SK-N-SH treated with all-trans-retinoic acid at 6 μM for 48 hours (cell line): ENCODE results near the gene DRD3.

Source experiments
- ATAC-seq: fragments of 200-7000 bp; cut with Tn5 transposase; 3 replicates; pipeline ENCODE4 v1.9.1; 2020; ENCODE audit warnings: mild to moderate bottlenecking, moderate library complexity
- ARNTL ChIP-seq: fragments of 450-650 bp; formaldehyde crosslinking; IDR thresholded peaks from 2 replicates; pipeline ENCODE4 v1.5.0; 2020; ENCODE audit warnings: low read depth, mild to moderate bottlenecking, moderate library complexity, borderline replicate concordance
- BACH2 ChIP-seq: fragments of 250-450 bp; sonication (Bioruptor Pico); IDR thresholded peaks from 2 replicates; pipeline ENCODE4 v1.9.0; 2021; ENCODE audit warnings: mild to moderate bottlenecking, borderline replicate concordance
- CREB5 ChIP-seq: fragments of 250-450 bp; sonication (Bioruptor Pico); IDR thresholded peaks from 2 replicates; pipeline ENCODE4 v1.5.1; 2020; ENCODE audit warnings: low read depth, mild to moderate bottlenecking, moderate library complexity
- CSDC2 ChIP-seq: fragments of 250-450 bp; sonication (Bioruptor Pico); IDR thresholded peaks from 2 replicates; pipeline ENCODE4 v1.5.0; 2020; ENCODE audit warnings: mild to moderate bottlenecking, moderate library complexity
- CSRNP3 ChIP-seq: fragments of 250-450 bp; sonication (Bioruptor Pico); IDR thresholded peaks from 2 replicates; pipeline ENCODE4 v1.5.1; 2021; ENCODE audit warnings: mild to moderate bottlenecking, moderate library complexity
- ESRRG ChIP-seq: fragments of 250-450 bp; sonication (Bioruptor Pico); IDR thresholded peaks from 2 replicates; pipeline ENCODE4 v1.6.1; 2021; ENCODE audit warnings: mild to moderate bottlenecking
- GLIS3 ChIP-seq: fragments of 250-450 bp; sonication (Bioruptor Pico); IDR thresholded peaks from 2 replicates; pipeline ENCODE4 v1.5.0; 2020; ENCODE audit warnings: mild to moderate bottlenecking, moderate library complexity
- ISL1 ChIP-seq: fragments of 250-450 bp; sonication (Bioruptor Pico); IDR thresholded peaks from 2 replicates; pipeline ENCODE4 v2.1.2; 2022; ENCODE audit warnings: mild to moderate bottlenecking, moderate library complexity
- OSR1 ChIP-seq: fragments of 250-450 bp; sonication (Bioruptor Pico); IDR thresholded peaks from 2 replicates; pipeline ENCODE4 v1.8.0; 2022; ENCODE audit warnings: moderate library complexity, mild to moderate bottlenecking, inconsistent platforms
- POU6F1 ChIP-seq: fragments of 250-450 bp; sonication (Bioruptor Pico); IDR thresholded peaks from 2 replicates; pipeline ENCODE4 v1.8.0; 2021; ENCODE audit warnings: low read depth, mild to moderate bottlenecking, moderate library complexity, borderline replicate concordance
- PPARA ChIP-seq: fragments of 250-450 bp; sonication (Bioruptor Pico); IDR thresholded peaks from 2 replicates; pipeline ENCODE4 v1.5.0; 2020; ENCODE audit warnings: mild to moderate bottlenecking, borderline replicate concordance
- SNAI2 ChIP-seq: fragments of 250-450 bp; sonication (Bioruptor Pico); IDR thresholded peaks from 2 replicates; pipeline ENCODE4 v1.5.0; 2020; ENCODE audit warnings: mild to moderate bottlenecking, moderate library complexity
- TCF4 ChIP-seq: fragments of 250-450 bp; sonication (Bioruptor Pico); IDR thresholded peaks from 2 replicates; pipeline ENCODE4 v1.8.0; 2021; ENCODE audit warnings: mild to moderate bottlenecking, moderate library complexity, borderline replicate concordance
- TSHZ2 ChIP-seq: fragments of 250-450 bp; sonication (Bioruptor Pico); IDR thresholded peaks from 2 replicates; pipeline ENCODE4 v1.5.0; 2020; ENCODE audit warnings: mild to moderate bottlenecking, moderate library complexity
- ZFP3 ChIP-seq: fragments of 250-450 bp; sonication (Bioruptor Pico); IDR thresholded peaks from 2 replicates; pipeline ENCODE4 v1.5.0; 2020; ENCODE audit warnings: mild to moderate bottlenecking, moderate library complexity
- ZFP30 ChIP-seq: fragments of 450-650 bp; formaldehyde crosslinking; IDR thresholded peaks from 2 replicates; pipeline ENCODE4 v1.5.0; 2022; ENCODE audit warnings: mild to moderate bottlenecking, moderate library complexity
- ZNF565 ChIP-seq: fragments of 450-650 bp; formaldehyde crosslinking; conservative IDR thresholded peaks from 2 replicates; pipeline ENCODE4 v1.5.0; 2020; ENCODE audit warnings: low read depth, mild to moderate bottlenecking, moderate library complexity
- ZNF70 ChIP-seq: fragments of 450-650 bp; formaldehyde crosslinking; IDR thresholded peaks from 2 replicates; pipeline ENCODE4 v1.5.0; 2020; ENCODE audit warnings: mild to moderate bottlenecking, moderate library complexity
- ZNF8 ChIP-seq: fragments of 450-650 bp; formaldehyde crosslinking; IDR thresholded peaks from 2 replicates; pipeline ENCODE4 v1.5.0; 2020; ENCODE audit warnings: mild to moderate bottlenecking, moderate library complexity
- TF ChIP-seq, protein P1 (sequence below): fragments of 250-450 bp; sonication (Bioruptor Pico); IDR thresholded peaks from 2 replicates; pipeline ENCODE4 v1.8.0; 2020; ENCODE audit warnings: mild to moderate bottlenecking, moderate library complexity, borderline replicate concordance

Gene DRD3

GRCh38 chr3:114179575-114179974, 723 bp upstream of the DRD3 start (continued):
- no peak for TF ChIP-seq ZNF70
- no peak for TF ChIP-seq ISL1 (CRISPR knock-in tag)
- TF ChIP-seq ZFP3 (CRISPR knock-in tag) = no peak

DNA sequence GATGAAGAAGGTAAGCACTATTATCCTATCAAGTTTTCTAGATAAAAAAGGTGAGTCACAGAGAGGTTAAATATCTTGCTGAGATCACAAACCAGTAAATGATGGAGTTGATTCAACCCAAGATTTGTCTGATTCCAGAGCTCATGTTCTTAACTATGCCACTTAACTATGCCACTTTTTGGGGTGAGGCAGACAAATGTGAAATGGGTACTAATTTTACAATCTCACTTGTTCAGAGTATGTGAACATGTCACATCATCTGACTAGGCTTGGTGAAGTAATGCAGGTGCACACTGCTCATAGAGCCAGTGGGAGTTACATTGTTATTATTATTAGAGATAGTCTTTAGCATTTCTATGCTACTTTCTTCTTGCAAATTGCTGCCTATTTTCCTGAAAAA, 2.0 kb downstream of the DRD3 start:
- ATAC-seq = no peak
- TF ChIP-seq ZFP30 (CRISPR knock-in tag) (no peak), CREB5 (no peak), ISL1 (CRISPR knock-in tag) (no peak), CSDC2 (no peak), GLIS3 (CRISPR knock-in tag) (no peak), TSHZ2 (no peak), SNAI2 (no peak), ESRRG (no peak), CSRNP3 (no peak), ARNTL (CRISPR knock-in tag) (no peak), OSR1 (CRISPR knock-in tag) (no peak)

DNA sequence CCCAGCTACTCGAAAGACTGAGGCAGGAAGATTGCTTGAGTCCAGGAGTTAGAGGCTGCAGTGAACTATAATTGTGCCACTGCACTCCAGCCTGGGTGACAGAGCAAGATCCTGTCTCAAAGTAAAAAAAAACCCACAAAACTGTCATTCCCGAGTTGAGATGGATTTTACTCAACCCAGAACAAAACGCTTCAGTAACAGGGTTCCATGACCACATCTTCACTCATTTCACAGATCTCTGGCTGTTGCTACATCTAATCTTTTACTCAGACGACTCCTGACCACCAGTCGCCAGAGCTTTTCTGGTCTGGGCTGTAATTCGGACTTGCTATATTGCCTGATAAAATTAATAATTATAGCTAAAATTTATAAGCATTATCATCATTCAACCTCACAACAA, 2.4 kb downstream of the DRD3 start:
- ATAC-seq = no peak
- no peak for TF ChIP-seq TCF4 (CRISPR knock-in tag)
- TF ChIP-seq ZNF8 (CRISPR knock-in tag) = no peak
- TF ChIP-seq POU6F1 (CRISPR knock-in tag) = no peak
- no peak for TF ChIP-seq PPARA (CRISPR knock-in tag)
- no peak for TF ChIP-seq ZFP30 (CRISPR knock-in tag)
- TF ChIP-seq ZNF70 = no peak
- no peak for TF ChIP-seq TSHZ2
- TF ChIP-seq ESRRG = no peak
- TF ChIP-seq GLIS3 (CRISPR knock-in tag) = no peak
- TF ChIP-seq CSRNP3 = no peak
- TF ChIP-seq, protein P1, sequence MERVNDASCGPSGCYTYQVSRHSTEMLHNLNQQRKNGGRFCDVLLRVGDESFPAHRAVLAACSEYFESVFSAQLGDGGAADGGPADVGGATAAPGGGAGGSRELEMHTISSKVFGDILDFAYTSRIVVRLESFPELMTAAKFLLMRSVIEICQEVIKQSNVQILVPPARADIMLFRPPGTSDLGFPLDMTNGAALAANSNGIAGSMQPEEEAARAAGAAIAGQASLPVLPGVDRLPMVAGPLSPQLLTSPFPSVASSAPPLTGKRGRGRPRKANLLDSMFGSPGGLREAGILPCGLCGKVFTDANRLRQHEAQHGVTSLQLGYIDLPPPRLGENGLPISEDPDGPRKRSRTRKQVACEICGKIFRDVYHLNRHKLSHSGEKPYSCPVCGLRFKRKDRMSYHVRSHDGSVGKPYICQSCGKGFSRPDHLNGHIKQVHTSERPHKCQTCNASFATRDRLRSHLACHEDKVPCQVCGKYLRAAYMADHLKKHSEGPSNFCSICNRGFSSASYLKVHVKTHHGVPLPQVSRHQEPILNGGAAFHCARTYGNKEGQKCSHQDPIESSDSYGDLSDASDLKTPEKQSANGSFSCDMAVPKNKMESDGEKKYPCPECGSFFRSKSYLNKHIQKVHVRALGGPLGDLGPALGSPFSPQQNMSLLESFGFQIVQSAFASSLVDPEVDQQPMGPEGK (CRISPR knock-in tag) = no peak
- TF ChIP-seq ZNF565 (CRISPR knock-in tag) = no peak
- no peak for TF ChIP-seq CREB5
- TF ChIP-seq ARNTL (CRISPR knock-in tag) = no peak
- no peak for TF ChIP-seq BACH2
- no peak for TF ChIP-seq OSR1 (CRISPR knock-in tag)
- TF ChIP-seq, all 23 proteins: peak for 0
